ENCODE data around the gene RNF144B. TPM values are rescaled to one million over a fixed set of nuclear protein-coding genes. Genes with fewer than 3 reads are reported as not detected.
A peak's percentile ranks its signal among the peaks of the same experiment; 100 is the strongest.
"Not testable (repeated sequence)": the region's sequence is repeated elsewhere in the genome, so short reads cannot be mapped to it uniquely, and the experiment has no call there.

Gene RNF144B
- total RNA-seq, 2 experiments from 2014 or later: 2.1 to 2.9 TPM

DNA sequence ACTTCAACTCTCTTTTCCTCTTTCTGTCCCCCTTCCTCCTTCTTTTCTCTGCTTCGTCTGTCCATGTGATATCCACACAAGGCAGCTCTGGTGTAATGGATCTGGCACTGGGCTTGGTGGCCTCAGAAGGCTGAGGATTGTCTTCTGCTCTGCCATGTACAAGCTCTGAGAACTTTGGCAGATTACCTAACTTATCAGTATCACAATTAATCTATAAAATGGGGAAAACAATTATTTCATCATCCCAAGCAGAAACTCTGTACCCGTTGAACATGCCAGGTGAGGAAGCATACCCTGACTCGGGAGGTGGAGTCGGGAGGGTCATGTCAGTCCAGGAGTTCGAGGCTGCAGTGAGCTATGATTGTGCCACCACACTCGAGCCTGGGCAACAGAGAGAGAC is 10.6 kb downstream of the RNF144B start:
- POLR2A ChIA-PET: no interaction called here
- Mint-ChIP-seq H3K4me1 (ENCODE audit: low read depth) (peaks cover 11% of the 10 kb centered on the region), H3K27ac (no peak overlapping the region), H3K36me3 (no peaks in the 10 kb centered on the region), H3K27me3 (no peaks in the 10 kb centered on the region), H3K9me3 (no peaks in the 10 kb centered on the region), H3K4me3 (no peak overlapping the region)
- CTCF ChIA-PET: interaction anchor here (0.5 kb wide), 1 partner anchor 37 kb away, joined by 3 read pairs; no protein-coding TSS in a partner anchor
- no peak for DNase-seq
- intact Hi-C loops (cut with micrococcal nuclease): no loop called here

DNA sequence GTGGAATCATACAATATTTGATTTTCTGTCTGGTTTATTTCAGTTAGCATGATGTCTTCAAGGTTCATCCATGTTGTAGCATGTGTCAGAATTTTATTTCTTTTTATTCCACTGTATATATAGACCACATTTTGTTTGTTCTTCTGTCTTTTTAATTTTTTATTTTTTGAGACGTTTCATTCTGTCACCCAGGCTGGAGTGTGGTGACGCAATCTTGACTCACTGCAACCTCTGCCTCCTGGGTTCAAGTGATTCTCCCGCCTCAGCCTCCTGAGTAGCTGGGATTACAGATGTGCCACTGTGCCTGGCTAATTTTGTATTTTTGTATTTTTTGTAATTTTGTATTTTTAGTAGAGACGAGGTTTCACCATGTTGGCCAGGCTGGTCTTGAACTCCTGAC is 11.1 kb downstream of the RNF144B start:
- DNase-seq; H3K27me3 Mint-ChIP-seq; H3K27ac Mint-ChIP-seq; POLR2A ChIA-PET; H3K36me3 Mint-ChIP-seq; CTCF ChIA-PET; H3K9me3 Mint-ChIP-seq; intact Hi-C loops (cut with micrococcal nuclease); H3K4me3 Mint-ChIP-seq: not testable (repeated sequence)
- peaks cover 11% of the 10 kb centered on the region for H3K4me1 Mint-ChIP-seq (ENCODE audit: low read depth)

DNA sequence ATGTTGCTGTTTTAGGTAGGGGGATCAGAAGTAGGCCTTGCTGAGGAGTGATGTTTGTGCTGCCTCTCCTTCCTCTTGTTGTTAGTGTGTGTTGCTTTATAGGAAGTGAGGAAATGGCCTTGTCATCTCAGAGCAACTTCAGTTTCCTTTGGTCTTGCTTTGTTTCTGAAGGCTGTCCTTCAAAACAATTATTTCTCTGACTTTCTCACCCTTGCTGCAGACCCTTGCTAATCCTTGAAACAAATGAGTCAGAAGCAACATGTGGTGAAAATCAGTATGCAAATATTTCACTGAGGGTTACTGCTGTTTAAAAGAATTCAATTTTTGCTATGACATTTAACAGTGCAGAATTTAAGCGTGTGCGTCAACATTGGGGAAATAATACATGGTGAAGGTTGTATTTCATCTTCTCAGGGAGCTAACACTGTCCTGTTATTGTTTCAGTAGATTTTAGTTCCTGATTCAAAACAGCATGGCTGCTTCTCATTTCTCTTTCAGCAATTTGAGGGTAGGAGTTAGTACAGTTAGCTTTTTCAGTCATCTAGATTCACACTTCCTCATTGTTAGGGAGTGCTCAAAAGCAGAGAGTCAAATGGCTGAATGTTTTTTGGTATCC is 13.8 kb downstream of the RNF144B start:
- H3K4me3 Mint-ChIP-seq: no peak overlapping the region
- ChIA-PET POLR2A (no interaction called here), CTCF (no interaction called here)
- H3K9me3 Mint-ChIP-seq: no peaks in the 10 kb centered on the region
- H3K36me3 Mint-ChIP-seq: peaks cover 5% of the 10 kb centered on the region
- H3K27ac Mint-ChIP-seq: peak overlapping the region; percentile 55
- peaks cover 11% of the 10 kb centered on the region for H3K4me1 Mint-ChIP-seq (ENCODE audit: low read depth)
- H3K27me3 Mint-ChIP-seq: no peaks in the 10 kb centered on the region
- intact Hi-C loops (cut with micrococcal nuclease): loop anchor here (1.0 to 10.0 kb wide), 3 partner anchors 14 to 246 kb away; partner anchors contain the start of genes KDM1B, RNF144B and TPMT
- DNase-seq: no peak

GRCh38 chr6:18404965-18405364 is 17.8 kb downstream of the RNF144B start:
- POLR2A ChIA-PET, CTCF ChIA-PET, H3K27ac Mint-ChIP-seq, H3K27me3 Mint-ChIP-seq, H3K9me3 Mint-ChIP-seq, H3K36me3 Mint-ChIP-seq, DNase-seq, H3K4me3 Mint-ChIP-seq: not testable (repeated sequence)
- intact Hi-C loops (cut with micrococcal nuclease): loop anchor here (10.0 kb wide), 1 partner anchor 250 kb away; the partner anchor contains the start of genes KDM1B and TPMT
- H3K4me1 Mint-ChIP-seq (ENCODE audit: low read depth): peaks cover 11% of the 10 kb centered on the region

DNA sequence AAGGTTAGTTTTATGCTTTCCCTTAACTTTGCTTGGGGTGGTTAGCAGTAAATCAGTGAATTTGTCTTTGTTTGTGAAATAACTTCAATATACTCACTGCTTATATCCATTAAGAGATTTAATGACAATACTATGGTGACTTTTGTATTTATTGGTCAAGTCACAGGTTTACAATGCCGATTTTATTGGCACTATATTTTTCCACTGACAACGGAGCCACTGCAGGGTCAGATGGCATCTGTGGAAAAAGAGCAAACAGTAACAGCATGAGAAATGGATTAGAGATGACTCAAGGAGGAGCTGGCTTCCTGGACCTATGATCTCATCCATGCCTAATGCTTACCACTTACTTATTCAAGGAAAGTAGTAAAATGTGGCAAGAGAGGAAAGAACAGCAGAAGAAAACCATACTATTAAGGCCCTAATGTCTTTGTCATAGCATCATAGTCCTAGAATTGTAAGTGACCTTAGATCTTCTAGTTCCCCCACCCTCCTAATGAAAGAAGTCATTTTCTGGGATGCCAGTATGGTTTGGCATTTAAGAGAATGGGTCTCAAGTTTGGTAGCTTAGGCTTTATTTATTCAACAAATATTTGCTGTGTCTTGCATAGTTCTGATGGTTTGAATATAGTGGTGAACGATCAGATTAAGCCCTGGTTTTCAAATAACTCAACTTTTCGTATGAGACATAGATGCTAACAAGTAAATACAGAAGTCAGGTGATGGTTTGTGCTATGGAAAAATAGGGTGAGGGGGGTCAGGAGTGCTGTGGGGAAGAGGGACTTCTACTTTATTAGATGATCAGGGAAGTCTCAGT is 18.5 kb downstream of the RNF144B start:
- H3K4me1 Mint-ChIP-seq (ENCODE audit: low read depth): peaks cover 7% of the 10 kb centered on the region
- H3K9me3 Mint-ChIP-seq: no peaks in the 10 kb centered on the region
- DNase-seq: no peak
- intact Hi-C loops (cut with micrococcal nuclease): loop anchor here (10.0 kb wide), 1 partner anchor 251 kb away; the partner anchor contains the start of genes KDM1B and TPMT
- H3K27me3 Mint-ChIP-seq: no peaks in the 10 kb centered on the region
- peaks cover 5% of the 10 kb centered on the region for H3K36me3 Mint-ChIP-seq
- POLR2A ChIA-PET: no interaction called here
- H3K4me3 Mint-ChIP-seq: no peak overlapping the region
- CTCF ChIA-PET: no interaction called here
- no peak overlapping the region for H3K27ac Mint-ChIP-seq

- H3K27me3 Mint-ChIP-seq: no peaks in the 10 kb centered on the region
- DNase-seq: no peak
- H3K4me3 Mint-ChIP-seq: no peak overlapping the region
- no peaks in the 10 kb centered on the region for H3K4me1 Mint-ChIP-seq (ENCODE audit: low read depth)
- intact Hi-C loops (cut with micrococcal nuclease): loop anchor here (10.0 kb wide), 1 partner anchor 252 kb away; the partner anchor contains the start of genes KDM1B and TPMT
- ChIA-PET CTCF (no interaction called here), POLR2A (no interaction called here)
- H3K27ac Mint-ChIP-seq: no peak overlapping the region
- H3K36me3 Mint-ChIP-seq: peaks cover 5% of the 10 kb centered on the region
- H3K9me3 Mint-ChIP-seq: no peaks in the 10 kb centered on the region
These were observed 20.0 kb downstream of the RNF144B start for GRCh38 chr6:18406955-18407749.

GRCh38 chr6:18409602-18410001 is 22.5 kb downstream of the RNF144B start:
- H3K27ac Mint-ChIP-seq; H3K9me3 Mint-ChIP-seq; H3K27me3 Mint-ChIP-seq; H3K4me1 Mint-ChIP-seq (ENCODE audit: low read depth); DNase-seq; H3K36me3 Mint-ChIP-seq; POLR2A ChIA-PET; CTCF ChIA-PET; H3K4me3 Mint-ChIP-seq: not testable (repeated sequence)
- intact Hi-C loops (cut with micrococcal nuclease): loop anchor here (10.0 kb wide), 1 partner anchor 255 kb away; the partner anchor contains the start of genes KDM1B and TPMT

DNA sequence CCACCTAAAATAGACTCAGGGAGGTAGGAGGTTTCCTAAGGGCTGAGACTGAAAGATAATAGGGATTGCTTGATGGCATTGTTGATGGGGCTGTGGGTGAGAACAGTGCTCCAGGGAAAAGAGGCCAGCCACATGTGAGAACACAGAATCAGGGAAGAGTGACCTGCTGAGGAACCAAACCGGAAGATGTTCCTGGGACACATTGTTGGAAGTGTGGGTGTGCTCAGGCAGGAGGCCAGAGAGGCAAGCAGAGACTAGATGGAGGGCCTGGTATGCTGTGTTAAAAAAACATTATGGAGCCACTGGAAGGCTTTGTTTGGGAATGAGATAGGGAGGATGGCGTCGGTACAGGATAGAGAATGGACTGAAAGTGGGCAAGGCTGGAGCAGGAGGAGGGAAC is 23.3 kb downstream of the RNF144B start:
- Mint-ChIP-seq H3K4me3 (no peak overlapping the region), H3K27ac (no peak overlapping the region), H3K36me3 (peaks cover 4% of the 10 kb centered on the region), H3K27me3 (no peaks in the 10 kb centered on the region), H3K4me1 (ENCODE audit: low read depth) (no peaks in the 10 kb centered on the region), H3K9me3 (no peaks in the 10 kb centered on the region)
- intact Hi-C loops (cut with micrococcal nuclease): no loop called here
- CTCF ChIA-PET: no interaction called here
- POLR2A ChIA-PET: no interaction called here
- no peak for DNase-seq

- Mint-ChIP-seq H3K27me3 (no peaks in the 10 kb centered on the region), H3K27ac (no peak overlapping the region), H3K4me1 (ENCODE audit: low read depth) (no peaks in the 10 kb centered on the region), H3K4me3 (no peak overlapping the region), H3K36me3 (peaks cover 7% of the 10 kb centered on the region), H3K9me3 (no peaks in the 10 kb centered on the region)
- no peak for DNase-seq
- ChIA-PET POLR2A (no interaction called here), CTCF (no interaction called here)
- intact Hi-C loops (cut with micrococcal nuclease): no loop called here
These were observed 24.9 kb downstream of the RNF144B start for GRCh38 chr6:18412068-18412467.

DNA sequence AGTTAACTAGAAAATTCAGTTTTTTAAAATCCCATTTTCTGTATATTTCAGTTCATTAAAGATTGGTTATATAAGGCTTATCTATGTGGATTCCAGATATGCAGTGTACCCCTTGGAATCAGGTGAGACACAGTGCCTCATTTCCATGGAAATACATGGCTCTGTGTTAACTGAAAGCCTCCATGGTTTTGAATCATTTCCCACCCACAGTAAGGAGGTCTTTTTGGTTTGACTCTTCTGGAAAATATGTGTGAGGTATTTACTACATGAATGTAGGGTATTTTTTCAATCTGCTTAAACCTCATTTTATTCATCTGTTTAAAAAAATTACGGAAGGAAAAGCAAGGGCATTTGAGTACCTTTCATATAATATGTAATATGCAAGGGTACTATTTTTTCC is 25.5 kb downstream of the RNF144B start:
- Mint-ChIP-seq H3K36me3 (peaks cover 7% of the 10 kb centered on the region), H3K27me3 (no peaks in the 10 kb centered on the region)
- intact Hi-C loops (cut with micrococcal nuclease): no loop called here

GRCh38 chr6:18413381-18413780 is 26.2 kb downstream of the RNF144B start:
- Mint-ChIP-seq H3K4me1 (ENCODE audit: low read depth) (no peaks in the 10 kb centered on the region), H3K36me3 (peaks cover 7% of the 10 kb centered on the region), H3K4me3 (no peak overlapping the region), H3K9me3 (no peaks in the 10 kb centered on the region), H3K27me3 (no peaks in the 10 kb centered on the region), H3K27ac (no peak overlapping the region)
- intact Hi-C loops (cut with micrococcal nuclease): no loop called here
- POLR2A ChIA-PET: no interaction called here
- CTCF ChIA-PET: no interaction called here
- DNase-seq: no peak

More for the DNA sequence above, 25.5 kb downstream of the RNF144B start:
- no peaks in the 10 kb centered on the region for H3K4me1 Mint-ChIP-seq (ENCODE audit: low read depth)
- H3K9me3 Mint-ChIP-seq: no peaks in the 10 kb centered on the region
- no peak for DNase-seq
- ChIA-PET CTCF (no interaction called here), POLR2A (no interaction called here)
- no peak overlapping the region for H3K27ac Mint-ChIP-seq
- no peak overlapping the region for H3K4me3 Mint-ChIP-seq

- no peak overlapping the region for H3K27ac Mint-ChIP-seq
- no peaks in the 10 kb centered on the region for H3K4me1 Mint-ChIP-seq (ENCODE audit: low read depth)
- peaks cover 7% of the 10 kb centered on the region for H3K36me3 Mint-ChIP-seq
- no peaks in the 10 kb centered on the region for H3K9me3 Mint-ChIP-seq
- ChIA-PET POLR2A (no interaction called here), CTCF (no interaction called here)
- intact Hi-C loops (cut with micrococcal nuclease): no loop called here
- no peaks in the 10 kb centered on the region for H3K27me3 Mint-ChIP-seq
- no peak overlapping the region for H3K4me3 Mint-ChIP-seq
- DNase-seq: no peak
These were observed 27.0 kb downstream of the RNF144B start for GRCh38 chr6:18414116-18414515.
